ENCODE results near the gene SYNM.

DNA sequence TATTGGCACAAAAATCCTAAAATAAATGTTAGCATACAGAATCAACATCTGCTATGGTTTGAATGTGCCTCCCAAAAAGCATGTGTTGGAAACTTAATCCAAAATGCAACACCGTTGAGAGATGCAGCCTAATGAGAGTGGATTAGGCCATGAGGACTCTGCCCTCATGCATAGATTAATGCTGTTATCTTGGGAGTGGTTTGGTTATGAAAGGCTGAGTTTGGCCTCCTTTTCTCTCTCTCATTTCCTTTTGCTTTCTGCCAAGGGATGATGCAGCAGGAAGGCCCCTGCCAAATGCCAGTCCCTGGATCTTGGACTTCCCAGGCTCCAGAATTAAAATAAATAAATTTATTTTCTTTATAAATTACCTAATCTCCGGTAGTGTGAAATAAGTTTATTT is 49.4 kb downstream of the SYNM start:
- TF ChIP-seq POLR2AphosphoS5 (IDR thresholded peaks at IDR 0.05; ENCODE audit: low read depth, low read length), result no peak
- no peak for TF ChIP-seq REST (IDR thresholded peaks at IDR 0.05; ENCODE audit: insufficient read depth in 1 of 2, low read depth in 2 of 2, low read length in 2 of 2)
- no peak for TF ChIP-seq SIN3A (IDR thresholded peaks at IDR 0.05; ENCODE audit: borderline replicate concordance, insufficient read depth, low read length)
- TF ChIP-seq TAF1 (IDR thresholded peaks at IDR 0.05; ENCODE audit: borderline replicate concordance, insufficient read depth, low read length), result no peak
- TF ChIP-seq FOXP2 (optimal IDR thresholded peaks at IDR 0.05; ENCODE audit: borderline replicate concordance, extremely low read depth, extremely low read length, insufficient read depth), result no peak

Data from PFSK-1 (cell line).